Adipocyte (in vitro differentiated cells): ENCODE measurements around the gene TAF10.

Experiments used
- DNase-seq: peaks from one replicate; pipeline ENCODE4 v3.0.0-alpha.2; 2015; ENCODE audit warnings: low read depth
- H3K27me3 ChIP-seq: replicated peaks from 2 replicates; pipeline ENCODE4 v1.7.0; 2013; ENCODE audit warnings: mild to moderate bottlenecking, low read length, moderate library complexity; ENCODE audit not compliant: control insufficient read depth, insufficient read depth
- H3K36me3 ChIP-seq: 2 replicates; pipeline ENCODE4 v1.7.0; 2013; ENCODE audit warnings: low read length, mild to moderate bottlenecking, moderate library complexity; ENCODE audit not compliant: control insufficient read depth, insufficient read depth, severe bottlenecking
- H3K4me1 ChIP-seq: 2 replicates; pipeline ENCODE4 v1.7.0; 2013; ENCODE audit warnings: mild to moderate bottlenecking, low read length, moderate library complexity; ENCODE audit not compliant: control insufficient read depth, insufficient read depth
- H3K4me3 ChIP-seq: 2 replicates; pipeline ENCODE4 v1.7.0; 2013; ENCODE audit warnings: mild to moderate bottlenecking, low read length, moderate library complexity
- H3K9ac ChIP-seq: 2 replicates; pipeline ENCODE4 v1.7.0; 2013; ENCODE audit warnings: mild to moderate bottlenecking, low read length, moderate library complexity
- H3K9me3 ChIP-seq: 2 replicates; pipeline ENCODE4 v1.7.0; 2013; ENCODE audit warnings: mild to moderate bottlenecking, low read length, moderate library complexity; ENCODE audit not compliant: control insufficient read depth

TAF10 gene

DNA sequence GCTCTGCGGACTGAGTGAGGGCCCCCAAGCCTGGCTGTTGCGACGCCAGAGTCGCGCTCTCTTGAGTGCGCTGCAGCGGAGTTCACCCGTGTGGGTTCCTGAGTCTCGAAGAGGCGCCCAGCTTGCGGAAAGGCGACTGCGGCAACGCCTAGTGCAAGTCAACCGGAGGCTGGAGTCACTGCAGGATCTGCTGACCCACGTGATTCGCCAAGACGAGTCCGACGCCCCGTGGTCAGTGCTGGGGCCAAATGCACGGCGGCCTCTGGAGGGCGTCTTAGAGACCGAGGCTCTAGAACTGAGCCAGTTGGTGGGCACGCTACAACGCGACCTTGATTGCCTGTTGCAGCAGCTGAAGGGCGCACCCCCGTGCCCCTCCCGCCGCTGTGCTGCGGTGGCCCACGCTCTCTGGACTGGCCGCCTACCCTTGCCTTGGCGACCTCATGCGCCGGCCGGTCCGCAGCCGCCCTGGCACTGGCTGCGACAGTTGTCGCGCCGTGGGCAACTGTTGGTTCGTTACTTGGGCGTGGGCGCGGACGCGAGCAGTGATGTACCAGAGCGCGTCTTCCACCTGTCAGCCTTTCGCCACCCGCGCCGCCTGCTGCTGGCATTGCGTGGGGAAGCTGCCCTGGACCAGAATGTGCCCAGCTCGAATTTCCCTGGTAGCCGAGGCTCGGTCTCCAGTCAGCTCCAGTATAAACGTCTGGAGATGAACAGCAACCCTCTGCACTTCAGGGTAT is 41.2 kb downstream of the TAF10 start:
- H3K4me1 ChIP-seq: peaks cover 28% of the 10 kb centered on the region
- no peak overlapping the region for H3K9ac ChIP-seq
- H3K36me3 ChIP-seq: no peaks in the 10 kb centered on the region
- H3K4me3 ChIP-seq: no peak overlapping the region
- H3K9me3 ChIP-seq: no peaks in the 10 kb centered on the region
- no peak for DNase-seq
- H3K27me3 ChIP-seq: no peaks in the 10 kb centered on the region

DNA sequence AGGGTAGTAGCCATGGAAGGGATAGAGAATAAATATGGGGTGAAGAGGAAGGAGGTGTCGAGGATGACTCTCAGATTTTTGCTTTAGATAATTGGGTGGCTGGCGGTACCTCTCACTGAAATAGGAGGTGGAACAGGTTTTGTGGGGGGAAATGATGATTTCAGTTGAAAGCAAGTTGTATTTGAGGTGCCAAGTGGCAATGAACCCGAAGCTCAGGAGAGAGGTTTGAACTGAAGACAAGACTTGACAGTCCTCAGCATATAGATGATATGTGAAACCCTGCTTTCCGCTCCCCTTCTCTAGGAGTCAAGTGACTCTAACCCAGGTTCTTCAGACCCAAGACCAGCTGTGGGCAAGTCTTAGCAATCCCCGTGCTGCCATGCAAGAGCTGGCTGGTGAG is 42.3 kb downstream of the TAF10 start:
- DNase-seq: no peak
- Histone ChIP-seq H3K9me3 (no peaks in the 10 kb centered on the region), H3K27me3 (no peaks in the 10 kb centered on the region), H3K36me3 (peaks cover under 1% of the 10 kb centered on the region), H3K4me1 (peaks cover 25% of the 10 kb centered on the region), H3K9ac (no peak overlapping the region), H3K4me3 (no peak overlapping the region)

DNA sequence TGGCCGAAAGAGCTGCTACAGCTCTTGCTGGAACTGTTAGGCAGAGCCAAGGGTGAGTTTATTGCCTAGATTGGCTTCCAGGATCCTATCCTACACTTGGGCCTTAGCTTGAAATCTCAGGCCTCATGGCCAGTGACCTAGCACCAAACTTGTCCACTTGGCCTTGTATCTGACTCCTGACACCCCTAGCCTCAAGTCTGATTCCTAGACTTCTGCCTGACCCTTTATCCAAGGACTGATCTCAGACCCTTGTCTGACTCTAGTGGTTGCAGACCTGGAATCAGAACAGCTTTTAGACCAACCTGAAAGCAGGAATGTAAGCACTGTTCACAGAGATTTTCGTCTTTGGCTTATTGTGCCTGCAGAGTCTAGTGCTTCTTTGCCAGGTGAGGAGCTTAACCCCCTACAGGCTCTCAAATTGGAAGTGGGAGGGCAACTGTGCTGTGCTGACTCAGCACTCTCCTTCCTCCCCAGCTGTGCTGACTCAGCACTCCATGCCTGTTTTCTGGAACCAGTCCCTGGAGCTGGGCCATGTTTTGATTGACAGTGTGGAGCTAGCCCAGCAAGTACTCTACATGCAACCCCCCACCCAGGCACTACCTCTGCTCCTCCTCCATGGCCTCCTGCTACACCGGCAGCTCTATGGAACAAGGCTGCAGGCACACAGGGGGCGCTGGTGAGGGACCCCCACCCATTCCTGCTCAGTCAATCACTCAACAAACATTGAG is 43.7 kb downstream of the TAF10 start:
- Histone ChIP-seq H3K9ac (no peak overlapping the region), H3K4me1 (peaks cover 25% of the 10 kb centered on the region), H3K27me3 (no peaks in the 10 kb centered on the region), H3K9me3 (no peaks in the 10 kb centered on the region), H3K36me3 (peaks cover 6% of the 10 kb centered on the region), H3K4me3 (no peak overlapping the region)
- DNase-seq: peak; percentile 48

DNA sequence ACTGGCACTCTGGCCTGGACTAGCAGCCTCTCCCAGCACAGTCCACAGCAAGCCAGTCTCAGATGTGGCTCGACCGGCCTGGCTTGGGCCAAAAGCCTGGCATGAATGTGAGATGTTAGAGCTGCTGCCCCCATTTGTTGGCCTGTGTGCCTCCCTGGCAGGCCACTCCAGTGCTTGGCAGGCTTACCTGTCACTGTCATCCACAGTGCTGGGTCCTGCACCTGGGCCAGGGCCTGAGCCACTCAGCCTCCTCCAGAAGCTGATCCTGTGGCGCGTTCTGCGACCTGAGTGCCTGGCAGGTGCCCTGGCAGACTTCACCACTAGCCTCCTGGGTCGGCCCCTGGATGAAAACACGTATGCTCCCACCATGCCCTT is 44.7 kb downstream of the TAF10 start:
- Histone ChIP-seq H3K4me1 (peaks cover 20% of the 10 kb centered on the region), H3K9ac (no peak overlapping the region), H3K9me3 (no peaks in the 10 kb centered on the region), H3K27me3 (no peaks in the 10 kb centered on the region), H3K4me3 (no peak overlapping the region), H3K36me3 (peaks cover 6% of the 10 kb centered on the region)
- no peak for DNase-seq

DNA sequence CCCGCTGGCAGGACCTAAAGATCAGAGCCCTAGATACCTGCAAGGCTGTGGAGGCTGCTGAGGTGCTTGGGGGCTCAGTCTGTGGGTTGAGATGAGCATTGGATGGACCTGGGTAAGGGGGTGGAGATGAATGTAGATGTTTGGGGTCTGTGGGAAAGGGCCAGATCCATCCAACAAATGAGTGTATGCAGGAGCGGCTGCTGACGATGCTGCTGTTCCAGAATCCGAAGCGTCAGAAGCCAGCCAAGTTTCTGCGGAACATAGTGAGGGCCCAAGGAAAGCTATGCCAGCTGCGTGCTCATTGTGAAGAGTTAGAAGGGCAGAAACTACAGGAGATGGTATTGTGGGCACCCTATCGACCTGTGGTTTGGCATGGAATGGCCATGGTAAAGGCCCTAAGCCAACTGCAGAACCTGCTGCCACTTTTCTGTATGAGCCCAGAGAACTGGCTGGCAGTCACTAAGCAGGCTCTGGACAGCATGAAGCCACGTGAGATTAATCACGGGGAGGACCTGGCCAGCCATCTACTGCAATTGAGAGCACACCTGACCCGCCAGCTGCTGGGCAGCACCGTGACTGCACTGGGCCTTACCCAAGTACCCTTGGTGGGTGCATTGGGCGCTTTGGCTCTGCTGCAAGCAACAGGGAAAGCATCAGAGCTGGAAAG is 45.2 kb downstream of the TAF10 start:
- Histone ChIP-seq H3K9ac (no peak overlapping the region), H3K27me3 (no peaks in the 10 kb centered on the region), H3K4me3 (no peak overlapping the region), H3K36me3 (peaks cover 6% of the 10 kb centered on the region), H3K9me3 (no peaks in the 10 kb centered on the region), H3K4me1 (peaks cover 14% of the 10 kb centered on the region)
- no peak for DNase-seq

DNA sequence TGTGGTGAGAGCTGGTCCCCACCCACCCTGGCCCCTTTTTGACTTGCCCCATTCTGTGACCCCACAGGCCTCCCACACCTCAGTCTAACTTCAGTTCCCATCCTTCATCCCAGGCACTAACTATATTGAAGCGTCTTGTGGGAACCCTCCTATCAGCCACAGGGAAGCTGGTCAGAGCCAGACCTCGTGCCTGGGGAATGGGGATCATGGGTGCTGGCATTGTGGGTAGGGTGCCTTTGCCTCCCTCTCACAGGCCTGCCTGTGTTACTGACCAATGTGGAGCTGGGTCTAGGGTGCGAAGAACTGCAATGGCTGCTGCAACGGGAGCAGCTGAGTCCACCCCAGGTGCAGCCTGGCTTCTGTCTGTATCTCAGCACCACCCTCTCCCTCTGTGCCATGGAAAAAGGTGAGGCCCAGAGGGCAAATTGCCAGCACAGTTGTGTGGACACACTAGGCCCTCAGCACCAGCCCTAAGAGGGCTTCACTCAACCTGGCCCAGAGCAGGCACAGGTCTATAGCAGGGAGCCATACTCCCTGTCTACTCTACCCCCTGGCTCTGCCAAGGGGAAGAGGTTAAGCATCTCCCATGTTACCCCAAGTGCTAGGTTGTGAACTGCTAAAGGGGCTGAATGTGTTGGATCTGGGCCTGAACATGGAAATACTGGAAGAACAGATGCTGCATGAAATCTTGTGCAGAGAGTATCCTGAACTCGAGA is 45.9 kb downstream of the TAF10 start:
- no peaks in the 10 kb centered on the region for H3K9me3 ChIP-seq
- no peaks in the 10 kb centered on the region for H3K27me3 ChIP-seq
- peaks cover 6% of the 10 kb centered on the region for H3K36me3 ChIP-seq
- no peak overlapping the region for H3K4me3 ChIP-seq
- no peak for DNase-seq
- H3K4me1 ChIP-seq: peaks cover 10% of the 10 kb centered on the region
- H3K9ac ChIP-seq: no peak overlapping the region

DNA sequence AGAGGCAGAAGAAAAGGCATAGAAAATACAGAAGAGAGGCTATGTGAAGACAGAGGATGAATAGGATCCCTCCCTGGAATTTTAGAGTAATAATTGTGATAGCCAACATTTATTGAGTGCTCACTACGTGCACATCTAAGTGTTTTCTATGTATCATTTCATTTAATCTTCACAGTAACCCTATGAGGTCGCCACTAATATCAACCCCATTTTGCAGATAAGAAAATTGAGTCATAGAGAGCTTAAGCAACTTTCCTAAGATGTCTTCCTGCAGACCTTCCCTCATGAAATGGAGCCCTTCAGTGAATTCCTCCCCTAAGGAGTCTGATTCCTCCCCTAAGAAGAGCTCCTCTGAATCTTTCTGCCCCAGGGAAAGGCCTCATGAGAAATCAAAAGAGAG is 46.7 kb downstream of the TAF10 start:
- DNase-seq: no peak
- Histone ChIP-seq H3K27me3 (no peaks in the 10 kb centered on the region), H3K4me1 (peaks cover 10% of the 10 kb centered on the region), H3K9me3 (no peaks in the 10 kb centered on the region), H3K4me3 (no peak overlapping the region), H3K36me3 (peaks cover 6% of the 10 kb centered on the region), H3K9ac (no peak overlapping the region)

DNA sequence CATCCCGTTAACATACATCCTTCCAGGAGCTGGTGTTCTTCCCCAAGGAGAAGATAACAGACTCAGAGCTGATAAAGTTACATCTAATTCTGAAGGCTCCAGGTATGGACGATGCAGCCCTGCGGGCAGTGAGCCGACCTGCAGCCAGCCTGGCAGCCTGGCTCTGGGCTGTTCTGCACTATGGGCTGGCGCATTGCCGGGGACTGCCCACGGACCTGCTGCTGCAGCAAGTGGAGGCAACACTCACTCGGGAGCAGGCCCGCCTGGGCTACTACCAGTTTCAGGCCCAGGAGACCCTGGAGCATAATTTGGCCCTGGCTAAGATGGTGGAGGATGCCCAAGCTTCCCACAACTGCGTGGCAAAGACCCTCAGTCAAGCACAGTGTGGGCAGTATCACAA is 48.3 kb downstream of the TAF10 start:
- Histone ChIP-seq H3K4me1 (peaks cover 8% of the 10 kb centered on the region), H3K27me3 (no peaks in the 10 kb centered on the region), H3K36me3 (peaks cover 6% of the 10 kb centered on the region), H3K4me3 (no peak overlapping the region), H3K9ac (no peak overlapping the region), H3K9me3 (no peaks in the 10 kb centered on the region)
- DNase-seq: no peak

DNA sequence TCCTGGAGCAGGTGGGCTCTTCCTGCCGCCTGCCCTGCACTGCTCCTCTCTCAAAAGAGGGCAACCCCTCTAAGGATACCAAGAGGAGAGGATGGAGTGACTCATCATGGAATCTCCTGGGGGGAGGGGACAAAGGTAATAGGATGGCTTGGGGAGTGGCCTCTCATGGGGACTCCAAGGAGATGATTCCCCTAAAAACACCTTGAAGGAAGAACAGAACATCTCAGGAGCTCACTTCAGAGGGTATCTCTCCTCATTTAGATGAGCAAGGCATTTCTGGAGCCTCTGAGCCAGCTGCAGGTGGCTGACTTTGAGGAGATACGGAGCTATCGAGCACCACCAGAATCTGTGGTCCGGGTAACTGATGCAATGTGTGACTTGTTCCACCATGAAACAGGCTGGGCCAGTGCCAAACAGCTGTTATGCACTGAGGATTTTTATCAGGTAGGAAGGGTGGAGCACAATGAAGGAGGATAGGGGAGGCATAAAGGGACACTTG is 48.8 kb downstream of the TAF10 start:
- peaks cover 3% of the 10 kb centered on the region for H3K4me1 ChIP-seq
- no peak for DNase-seq

DNA sequence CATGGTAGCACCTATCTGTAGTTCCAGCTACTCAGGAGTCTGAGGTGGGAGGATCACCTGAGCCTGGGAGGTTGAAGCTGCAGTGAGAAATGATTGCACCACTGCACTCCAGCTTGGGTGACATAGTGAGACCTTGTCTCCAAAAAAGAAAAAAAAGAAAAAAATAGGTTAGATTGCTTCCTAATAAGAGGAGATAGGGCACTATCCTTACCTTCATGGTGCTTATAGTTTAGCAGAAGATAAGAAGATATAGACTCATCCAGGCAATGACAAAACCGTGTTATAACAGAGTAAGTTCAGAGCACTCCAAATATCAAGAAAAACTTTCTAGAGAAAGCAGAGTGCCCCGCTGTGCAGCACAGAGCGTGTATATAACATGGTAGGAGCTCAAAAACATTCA is 50.7 kb downstream of the TAF10 start:
- no peak overlapping the region for H3K4me3 ChIP-seq
- H3K27me3 ChIP-seq: no peaks in the 10 kb centered on the region
- peaks cover 9% of the 10 kb centered on the region for H3K36me3 ChIP-seq
- H3K4me1 ChIP-seq: no peaks in the 10 kb centered on the region
- no peak for DNase-seq
- H3K9ac ChIP-seq: no peak overlapping the region
- no peaks in the 10 kb centered on the region for H3K9me3 ChIP-seq

More for the DNA sequence above, 48.8 kb downstream of the TAF10 start:
- Histone ChIP-seq H3K4me3 (no peak overlapping the region), H3K9ac (no peak overlapping the region), H3K9me3 (no peaks in the 10 kb centered on the region), H3K36me3 (peaks cover 7% of the 10 kb centered on the region), H3K27me3 (no peaks in the 10 kb centered on the region)
